ENCODE measurements around the gene NPBWR2.

The NPBWR2 gene, protein sequence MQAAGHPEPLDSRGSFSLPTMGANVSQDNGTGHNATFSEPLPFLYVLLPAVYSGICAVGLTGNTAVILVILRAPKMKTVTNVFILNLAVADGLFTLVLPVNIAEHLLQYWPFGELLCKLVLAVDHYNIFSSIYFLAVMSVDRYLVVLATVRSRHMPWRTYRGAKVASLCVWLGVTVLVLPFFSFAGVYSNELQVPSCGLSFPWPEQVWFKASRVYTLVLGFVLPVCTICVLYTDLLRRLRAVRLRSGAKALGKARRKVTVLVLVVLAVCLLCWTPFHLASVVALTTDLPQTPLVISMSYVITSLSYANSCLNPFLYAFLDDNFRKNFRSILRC

DNA sequence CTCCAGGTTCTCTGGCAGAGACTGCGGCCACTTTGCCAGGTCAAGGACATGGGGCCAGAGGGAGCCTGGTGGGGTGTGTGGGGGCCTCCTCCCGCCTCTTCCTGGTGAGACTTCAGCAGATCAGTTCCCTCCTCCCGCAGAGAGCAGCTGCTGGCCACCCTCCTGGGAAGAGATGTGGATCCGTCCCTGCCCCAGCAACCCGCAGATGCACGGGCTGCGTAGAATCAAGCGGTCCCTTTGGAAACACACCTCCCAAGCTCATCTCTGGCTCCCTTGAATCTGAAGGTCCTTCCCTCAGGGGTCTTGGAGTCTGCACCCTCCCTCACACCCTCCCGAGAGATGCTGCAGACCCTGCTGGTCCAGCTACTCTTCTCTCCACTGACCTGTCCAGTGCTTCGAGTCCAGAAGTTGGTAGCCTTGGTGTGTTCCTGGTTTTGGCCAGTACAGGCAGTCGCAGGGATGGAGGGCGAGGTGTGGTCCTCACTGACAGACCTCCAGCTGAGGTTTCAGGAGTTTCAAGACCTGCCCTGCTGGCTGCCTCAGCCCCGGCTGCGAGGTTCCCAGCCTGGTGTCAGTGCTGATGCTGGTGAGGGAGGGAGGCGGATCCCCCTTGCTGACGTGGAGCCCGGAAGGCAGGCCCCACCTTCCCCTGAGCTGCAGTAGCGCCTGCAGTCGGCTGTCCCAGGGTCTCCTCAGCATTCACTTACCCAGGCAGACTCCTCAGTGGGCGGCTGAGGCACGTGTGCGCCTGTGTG, at the start of gene NPBWR2:
NPBWR2 (minus strand) TSS at position 585 of the 755 bp plus-strand sequence. CDS start 734 bp downstream, outside the sequence.
- no peak for DNase-seq (ENCODE audit: low read depth, low spot score)

DNA sequence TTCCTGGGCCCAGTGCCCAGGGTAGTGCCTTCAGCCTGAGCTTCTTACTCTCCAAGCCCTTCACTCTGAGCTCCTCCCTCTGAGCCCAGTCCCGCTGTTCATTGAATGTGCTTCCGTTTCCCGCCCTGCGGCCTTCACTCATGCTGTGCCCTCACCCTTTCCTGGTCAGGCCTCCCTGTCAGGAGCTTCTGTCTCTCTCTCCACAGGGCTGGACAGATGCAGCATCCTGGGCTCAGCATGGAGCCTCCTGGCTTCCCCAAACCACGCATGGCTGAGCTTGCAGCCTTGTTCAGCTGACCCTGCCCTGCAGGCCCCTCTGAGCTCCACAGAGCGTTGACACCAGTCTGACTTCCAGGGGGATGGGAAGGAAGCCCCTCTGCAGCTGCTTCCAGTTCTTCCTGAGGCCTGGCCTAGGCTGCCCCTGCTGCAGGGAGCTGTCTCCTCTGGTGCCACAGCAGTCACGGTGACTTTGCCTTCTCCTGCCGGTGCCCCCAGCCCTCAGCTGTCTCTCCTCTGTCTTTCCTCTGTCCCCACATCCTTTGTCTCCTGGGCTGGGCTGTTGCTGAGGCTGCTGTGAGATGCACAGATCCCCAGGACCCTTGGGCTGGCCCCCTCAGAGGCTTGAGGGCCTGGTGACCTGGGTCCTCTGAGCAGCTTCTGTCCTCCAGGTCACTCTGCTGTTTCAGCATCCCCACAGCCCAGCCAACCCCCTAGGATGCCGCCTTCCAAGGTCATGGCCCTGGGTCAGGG, 48.9 kb upstream of the NPBWR2 start:
- no peak for DNase-seq (ENCODE audit: low read depth, low spot score)

DNA sequence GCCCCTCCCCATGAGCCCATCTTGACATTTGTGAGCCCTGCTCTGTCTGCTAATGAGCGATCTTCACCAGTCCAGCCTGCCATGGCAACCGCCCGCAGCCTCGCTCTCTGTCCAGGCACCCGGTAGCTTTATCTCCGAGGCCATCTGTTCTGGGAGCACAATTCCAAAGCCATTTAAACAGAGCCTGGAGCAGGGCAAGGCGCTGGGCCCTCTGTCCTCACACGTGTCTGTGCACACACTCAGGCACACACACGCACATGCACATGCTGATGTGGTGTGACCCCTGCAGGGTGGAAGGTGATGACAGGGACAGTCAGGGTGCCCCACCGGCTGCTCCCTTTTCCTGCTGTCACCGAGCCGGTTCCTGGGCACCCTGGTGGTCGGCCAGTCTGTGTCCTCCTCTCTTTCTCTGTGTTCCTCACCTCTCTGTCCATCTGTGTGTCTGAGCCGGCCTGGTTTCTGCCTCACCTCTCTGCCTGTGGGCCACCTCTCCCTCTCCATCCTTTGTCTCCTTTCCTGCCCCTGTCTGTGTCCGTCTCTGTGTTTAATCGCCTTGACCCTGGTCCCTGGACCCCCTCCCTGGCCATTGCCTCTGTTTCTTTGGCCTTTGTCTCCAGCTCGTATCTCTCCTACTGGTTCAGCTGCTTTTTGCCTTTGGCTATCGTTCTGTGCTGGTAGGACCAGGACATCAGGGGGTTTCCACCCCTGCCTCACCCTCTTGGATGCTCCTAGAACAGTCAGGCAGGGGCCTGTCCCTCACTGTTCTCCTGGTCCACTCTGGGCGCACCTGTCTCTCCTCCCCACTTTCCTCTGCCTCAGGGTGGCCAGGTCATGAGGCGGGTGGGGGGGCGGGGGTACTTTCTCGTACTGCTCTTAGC, 48.1 kb upstream of the NPBWR2 start:
- no peak for DNase-seq (ENCODE audit: low read depth, low spot score)

- DNase-seq (ENCODE audit: low read depth, low spot score), result no peak
Observed at GRCh38 chr20:64154590-64155257, 47.4 kb upstream of the NPBWR2 start.

DNA sequence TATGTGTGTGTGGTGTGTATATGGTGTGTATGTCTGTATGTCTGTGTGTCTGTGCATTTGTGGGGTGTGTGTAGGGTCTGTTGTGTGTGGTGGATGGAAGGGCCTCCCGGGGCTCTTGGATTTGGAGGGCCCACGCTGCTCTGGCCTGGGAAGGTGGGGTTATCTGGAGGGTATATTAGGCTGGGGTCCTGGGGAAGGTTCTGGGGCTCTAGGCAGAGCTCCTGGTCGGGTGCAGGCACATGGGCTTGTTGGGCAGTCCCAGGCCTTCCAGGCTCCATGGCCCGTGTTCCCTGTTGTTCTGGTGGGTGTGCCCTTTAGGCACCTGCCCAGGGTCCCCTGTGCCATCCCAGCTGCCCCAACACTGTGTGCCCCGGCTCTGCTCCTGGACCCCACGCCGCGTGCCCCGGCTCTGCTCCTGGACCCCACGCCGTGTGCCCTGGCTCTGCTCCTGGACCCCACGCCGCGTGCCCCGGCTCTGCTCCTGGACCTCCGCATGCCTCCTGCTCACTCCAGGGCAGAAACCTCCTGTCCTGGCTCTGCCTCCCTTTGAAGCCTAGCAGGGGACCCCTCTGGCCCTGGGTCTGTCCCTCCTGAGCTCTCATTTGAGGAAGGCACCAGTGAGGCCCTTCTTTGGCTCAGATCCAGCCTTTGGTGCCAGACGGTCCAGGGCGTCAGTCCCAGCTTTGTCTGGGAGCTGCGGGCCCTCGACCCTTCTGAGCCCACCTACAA, 46.7 kb upstream of the NPBWR2 start:
- DNase-seq (ENCODE audit: low read depth, low spot score), result no peak

DNA sequence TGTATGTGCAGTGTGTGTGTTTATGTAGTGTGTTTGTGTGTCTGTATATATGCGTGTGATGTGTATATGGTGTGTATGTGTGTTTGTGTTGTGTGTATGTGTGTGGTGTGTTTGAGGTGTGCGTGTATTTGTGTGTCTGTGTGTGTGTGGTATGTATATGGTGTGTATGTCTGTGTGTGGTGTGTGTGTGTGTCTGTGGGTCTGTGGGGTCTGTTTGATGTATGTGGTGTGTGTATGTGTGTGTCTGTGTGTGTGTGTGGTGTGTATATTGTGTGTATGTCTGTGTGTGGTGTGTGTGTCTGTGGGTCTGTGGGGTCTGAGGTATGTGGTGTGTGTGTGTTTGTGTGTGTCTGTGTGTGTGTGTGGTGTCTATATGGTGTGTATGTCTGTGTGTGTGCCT, 46.0 kb upstream of the NPBWR2 start:
- no peak for DNase-seq (ENCODE audit: low read depth, low spot score)

DNA sequence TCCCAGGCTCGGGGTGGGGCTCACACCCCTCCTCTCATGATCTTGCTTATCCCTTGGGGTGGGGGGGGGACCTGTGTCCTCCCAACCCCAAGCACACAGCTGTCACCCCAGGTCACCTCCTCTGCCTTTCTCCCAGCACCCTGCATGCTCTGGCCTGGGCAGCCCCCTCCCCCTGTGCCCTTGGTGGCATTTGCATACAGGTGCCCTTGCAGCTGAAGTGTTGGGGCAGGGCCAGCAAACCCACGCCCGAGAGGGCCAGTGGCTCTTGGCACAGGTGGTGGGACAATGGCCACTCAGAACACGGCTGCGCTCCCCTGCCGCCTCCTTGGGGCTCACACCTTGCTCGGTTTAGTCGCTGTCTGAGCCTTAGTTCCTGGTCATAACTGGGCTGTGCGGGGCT, 45.5 kb upstream of the NPBWR2 start:
- DNase-seq (ENCODE audit: low read depth, low spot score), result no peak

GRCh38 chr20:64151633-64152530, 44.5 kb upstream of the NPBWR2 start:
- DNase-seq (ENCODE audit: low read depth, low spot score), result no peak

DNA sequence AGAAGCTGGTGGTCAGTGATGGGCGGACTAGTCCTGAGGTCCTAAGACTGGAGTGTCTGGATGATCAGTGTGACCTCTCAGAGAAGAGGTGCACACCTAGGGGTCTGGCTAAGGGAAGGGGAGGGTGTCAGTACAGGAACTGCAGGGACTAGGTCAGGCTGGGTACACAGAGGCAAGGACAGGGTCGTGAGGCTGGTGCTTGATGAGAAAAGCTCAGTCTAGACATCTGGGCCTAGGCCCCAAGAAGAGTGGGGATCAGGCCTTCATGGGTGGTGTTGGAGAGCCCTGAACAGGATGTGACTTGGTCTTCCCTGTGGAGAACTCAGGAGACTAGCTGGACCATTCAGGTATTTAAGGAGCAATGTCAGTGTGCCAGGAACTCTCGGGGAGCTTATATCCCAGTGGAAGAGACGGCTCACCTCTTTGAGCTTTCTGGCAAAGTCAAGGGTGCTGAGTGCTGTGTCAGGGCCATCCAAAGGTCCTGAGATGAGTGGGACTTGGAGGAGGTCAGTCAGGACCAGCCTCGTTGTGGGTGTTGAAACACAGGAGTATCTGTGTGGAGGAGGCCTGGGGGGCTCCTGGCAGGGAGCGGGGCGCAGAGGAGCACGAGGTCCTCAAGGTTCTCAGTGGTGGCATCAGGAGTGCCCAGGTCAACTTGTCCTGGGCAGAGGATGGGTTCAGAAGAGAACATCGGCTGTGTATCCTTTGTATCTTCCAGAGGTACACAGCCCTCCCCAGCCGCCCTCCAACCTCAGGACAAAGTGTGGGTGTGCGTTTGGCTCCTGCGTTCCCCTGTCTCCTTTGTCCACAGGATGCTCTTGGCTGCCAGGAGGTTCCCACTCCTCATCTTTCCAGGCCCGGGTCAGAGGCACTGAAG, 43.6 kb upstream of the NPBWR2 start:
- DNase-seq (ENCODE audit: low read depth, low spot score), result no peak

DNA sequence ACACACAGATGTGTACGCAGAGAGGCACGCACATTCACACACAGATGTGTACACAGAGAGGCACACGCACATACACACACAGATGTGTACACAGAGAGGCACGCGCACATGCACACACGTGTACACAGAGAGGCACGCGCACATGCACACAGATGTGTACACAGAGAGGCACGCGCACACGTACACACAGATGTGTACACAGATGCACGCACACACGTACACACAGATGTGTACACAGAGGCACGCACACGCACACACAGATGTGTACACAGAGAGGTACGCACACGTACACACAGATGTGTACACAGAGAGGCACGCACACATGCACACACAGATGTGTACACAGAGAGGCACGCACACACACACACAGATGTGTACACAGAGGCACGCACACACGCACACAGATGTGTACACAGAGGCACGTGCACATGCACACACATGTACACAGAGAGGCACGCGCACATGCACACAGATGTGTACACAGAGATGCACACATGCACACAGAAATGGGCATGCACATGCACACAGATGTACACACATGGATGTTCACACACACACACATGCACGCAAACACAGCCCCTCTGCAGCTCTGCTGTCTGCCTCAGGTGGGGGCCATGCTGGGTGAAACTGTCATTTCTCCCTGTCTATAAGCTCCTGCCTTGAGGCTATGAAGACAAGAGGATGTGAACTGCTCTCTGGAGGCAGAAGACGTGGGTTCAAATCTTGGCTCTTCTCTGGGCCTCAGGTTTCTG, 42.6 kb upstream of the NPBWR2 start:
- DNase-seq (ENCODE audit: low read depth, low spot score), result no peak

DNA sequence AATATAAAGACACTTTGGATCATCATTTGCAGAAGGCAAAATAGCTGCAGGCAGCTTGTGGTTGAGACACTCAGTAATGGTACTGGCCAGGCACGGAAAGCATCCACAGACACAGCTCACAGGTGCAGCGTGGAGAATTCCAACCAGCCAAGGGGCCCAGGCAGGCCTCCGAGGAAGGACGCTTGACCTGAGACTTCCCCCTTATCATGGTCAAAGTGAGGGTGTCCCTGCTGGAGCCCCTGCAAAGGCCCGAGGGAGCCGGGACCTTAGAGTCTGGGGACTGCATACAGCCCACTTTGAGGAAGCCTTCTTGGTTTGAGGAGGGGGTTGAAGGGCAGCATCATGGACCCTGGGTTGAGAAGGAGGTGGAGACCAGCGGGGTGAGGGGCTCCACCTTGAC, 41.8 kb upstream of the NPBWR2 start:
- DNase-seq (ENCODE audit: low read depth, low spot score), result no peak

DNA sequence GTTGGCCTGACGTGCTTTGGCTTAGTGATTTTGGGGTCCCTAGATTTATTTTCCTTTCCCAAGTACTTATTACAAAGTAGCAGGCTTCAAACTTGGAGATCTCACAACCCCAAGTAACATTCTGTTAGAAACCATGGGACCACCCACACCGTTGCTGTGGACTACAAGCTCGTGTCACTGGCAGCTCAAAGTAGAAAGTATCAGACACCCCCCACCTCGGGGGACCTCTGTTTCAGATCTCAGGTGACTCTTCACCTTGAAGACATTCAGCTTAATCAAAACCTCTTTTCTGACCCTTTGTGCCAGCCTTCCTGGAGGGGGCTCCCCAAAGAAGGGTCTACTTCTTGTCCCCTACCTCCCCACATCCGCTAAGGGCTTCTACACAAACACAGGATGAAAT, 41.2 kb upstream of the NPBWR2 start:
- DNase-seq (ENCODE audit: low read depth, low spot score), result no peak

DNA sequence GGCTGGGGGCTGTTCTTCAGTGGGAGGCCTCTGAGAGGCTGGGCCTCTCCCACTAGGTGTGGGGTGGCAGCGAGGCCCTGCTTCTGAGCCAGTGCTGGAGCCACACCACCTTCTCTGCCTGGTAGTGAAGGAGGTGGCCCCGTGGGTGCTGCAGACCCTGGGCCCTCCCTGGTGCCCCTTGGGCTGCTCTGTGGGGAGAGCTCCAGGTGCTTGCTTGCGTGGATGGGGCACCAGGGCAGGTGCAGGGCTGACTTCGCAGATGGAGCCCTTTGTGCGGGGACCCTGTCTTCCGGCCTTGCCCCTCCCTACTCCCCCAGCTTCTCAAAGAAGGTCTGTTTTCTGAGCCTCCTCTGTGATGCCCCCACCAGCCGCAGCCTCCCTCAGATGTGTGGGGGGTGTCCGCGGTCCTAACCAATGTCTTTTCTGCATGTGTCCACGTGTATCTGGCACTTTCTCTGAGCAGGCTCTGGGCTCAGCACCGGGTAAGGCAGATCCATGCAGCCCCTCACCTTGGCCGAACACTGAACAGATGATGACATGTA, 39.6 kb upstream of the NPBWR2 start:
- no peak for DNase-seq (ENCODE audit: low read depth, low spot score)

DNA sequence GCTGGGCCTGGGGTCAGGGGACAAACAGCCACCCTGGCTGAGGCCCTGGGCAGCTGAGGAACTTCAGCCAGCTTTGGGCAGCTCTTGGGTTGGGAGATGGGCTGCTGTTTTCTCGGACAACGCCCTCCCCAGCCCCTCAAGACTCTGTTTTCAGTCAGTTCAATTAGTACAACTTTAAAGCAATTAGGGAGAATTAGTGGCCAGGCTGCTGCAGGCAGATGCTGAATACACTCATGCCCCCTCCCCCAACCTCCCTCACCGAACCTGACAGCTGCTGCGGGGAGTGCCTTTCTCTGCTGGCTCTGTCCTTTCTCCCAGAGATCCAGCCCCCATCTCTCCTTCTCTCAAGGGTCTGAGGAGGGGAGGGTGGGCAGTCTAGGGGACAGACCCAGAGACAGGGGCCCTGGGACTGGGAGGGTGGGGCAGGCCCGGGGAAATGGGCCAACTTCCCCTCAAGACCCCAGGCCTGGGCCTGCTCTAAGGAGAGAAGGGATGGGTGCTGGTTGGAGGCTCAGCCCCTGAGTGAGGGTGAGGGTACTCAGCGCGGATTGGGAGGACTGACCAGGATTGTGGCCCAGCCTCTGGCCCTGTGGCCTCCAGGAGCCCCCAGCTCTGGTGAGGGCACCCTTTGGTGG, 39.1 kb upstream of the NPBWR2 start:
- no peak for DNase-seq (ENCODE audit: low read depth, low spot score)

DNA sequence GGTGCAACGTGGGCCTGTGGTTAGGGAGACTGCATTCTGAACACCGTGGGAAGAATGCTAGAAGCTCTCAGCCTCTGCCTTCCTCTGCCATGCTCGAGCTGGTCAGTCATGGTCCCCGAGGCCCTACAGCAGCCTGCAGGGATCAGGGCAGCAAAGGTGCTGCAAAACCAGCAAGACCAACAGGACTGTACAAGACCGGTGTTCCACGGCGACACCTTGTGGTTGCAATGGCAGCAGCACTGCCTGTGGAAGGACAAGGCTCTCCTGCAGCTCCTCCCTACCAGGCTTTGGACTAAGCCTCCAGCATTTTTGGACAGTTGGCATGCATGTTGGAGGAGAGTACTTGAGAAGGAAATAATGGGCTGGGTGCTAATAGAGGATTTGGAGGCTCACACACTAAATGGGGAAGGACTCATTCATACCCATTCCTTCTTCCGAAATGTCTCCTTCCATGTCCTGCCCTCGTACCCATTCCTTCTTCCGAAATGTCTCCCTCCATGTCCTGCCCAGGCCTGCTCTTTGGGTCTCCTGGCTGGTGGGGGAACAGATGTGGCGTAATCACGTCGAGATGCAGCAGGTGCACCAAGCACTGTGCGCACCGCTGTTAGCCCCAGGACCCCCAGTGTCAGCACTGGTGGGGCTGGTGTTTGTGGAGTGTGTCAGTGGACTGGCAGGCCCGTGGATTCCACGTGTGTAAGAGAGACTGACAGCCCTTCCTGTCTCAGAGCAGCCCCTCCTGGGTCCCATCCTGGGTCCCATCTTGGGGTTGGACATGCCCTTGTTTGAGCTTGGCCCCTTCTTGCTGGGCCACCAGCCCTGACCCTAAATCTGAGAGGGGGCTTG, 38.3 kb upstream of the NPBWR2 start:
- DNase-seq (ENCODE audit: low read depth, low spot score), result no peak

Data from activated CD4-positive, CD25-positive, alpha-beta regulatory T cell treated with anti-CD3 and anti-CD28 coated beads, Interleukin-2, amount 50 U/mL, for 16 hours (primary cell).